ENCODE results near the gene DOCK6.

DNA sequence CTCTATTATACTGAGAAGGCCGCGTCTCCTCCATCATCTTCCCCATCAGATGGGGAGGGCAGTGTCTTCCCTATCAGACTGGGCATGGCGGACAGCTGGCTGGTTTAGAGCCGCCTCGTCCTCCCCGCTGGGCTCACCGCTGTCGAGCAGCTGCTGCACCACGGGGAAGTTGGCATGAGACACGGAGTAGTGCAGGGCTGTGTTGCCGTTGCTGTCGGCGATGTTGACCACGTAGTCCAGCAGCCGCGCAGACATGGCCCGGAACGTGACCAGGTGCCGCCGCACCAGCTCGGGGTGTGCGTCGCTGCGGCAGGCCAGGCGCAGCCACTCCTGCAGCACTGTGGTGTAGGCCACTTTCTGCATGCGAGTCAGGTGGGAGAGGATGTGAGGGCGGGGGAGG is 88.0 kb downstream of the DOCK6 start:
- TF ChIP-seq, protein P1, sequence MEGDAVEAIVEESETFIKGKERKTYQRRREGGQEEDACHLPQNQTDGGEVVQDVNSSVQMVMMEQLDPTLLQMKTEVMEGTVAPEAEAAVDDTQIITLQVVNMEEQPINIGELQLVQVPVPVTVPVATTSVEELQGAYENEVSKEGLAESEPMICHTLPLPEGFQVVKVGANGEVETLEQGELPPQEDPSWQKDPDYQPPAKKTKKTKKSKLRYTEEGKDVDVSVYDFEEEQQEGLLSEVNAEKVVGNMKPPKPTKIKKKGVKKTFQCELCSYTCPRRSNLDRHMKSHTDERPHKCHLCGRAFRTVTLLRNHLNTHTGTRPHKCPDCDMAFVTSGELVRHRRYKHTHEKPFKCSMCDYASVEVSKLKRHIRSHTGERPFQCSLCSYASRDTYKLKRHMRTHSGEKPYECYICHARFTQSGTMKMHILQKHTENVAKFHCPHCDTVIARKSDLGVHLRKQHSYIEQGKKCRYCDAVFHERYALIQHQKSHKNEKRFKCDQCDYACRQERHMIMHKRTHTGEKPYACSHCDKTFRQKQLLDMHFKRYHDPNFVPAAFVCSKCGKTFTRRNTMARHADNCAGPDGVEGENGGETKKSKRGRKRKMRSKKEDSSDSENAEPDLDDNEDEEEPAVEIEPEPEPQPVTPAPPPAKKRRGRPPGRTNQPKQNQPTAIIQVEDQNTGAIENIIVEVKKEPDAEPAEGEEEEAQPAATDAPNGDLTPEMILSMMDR (optimal IDR thresholded peaks at IDR 0.05 in 1 of 3, IDR thresholded peaks at IDR 0.05 in 1 of 3, conservative IDR thresholded peaks at IDR 0.05 in 1 of 3; ENCODE audit: extremely low read depth in 1 of 3, insufficient read depth in 2 of 3, low read length in 3 of 3) = no peak
- TF ChIP-seq EZH2 (IDR thresholded peaks at IDR 0.05; ENCODE audit: low read length) = no peak

Measured in keratinocyte (primary cell).